ENCODE measurements around the gene CABS1. TPM values are rescaled to one million over a fixed set of nuclear protein-coding genes. Genes with fewer than 3 reads are reported as not detected.

CABS1 gene
- total and polyA plus RNA-seq, 2 donors (not counting 3 experiments of a cell fraction or from before 2014, with no cell fraction given) = not detected

DNA sequence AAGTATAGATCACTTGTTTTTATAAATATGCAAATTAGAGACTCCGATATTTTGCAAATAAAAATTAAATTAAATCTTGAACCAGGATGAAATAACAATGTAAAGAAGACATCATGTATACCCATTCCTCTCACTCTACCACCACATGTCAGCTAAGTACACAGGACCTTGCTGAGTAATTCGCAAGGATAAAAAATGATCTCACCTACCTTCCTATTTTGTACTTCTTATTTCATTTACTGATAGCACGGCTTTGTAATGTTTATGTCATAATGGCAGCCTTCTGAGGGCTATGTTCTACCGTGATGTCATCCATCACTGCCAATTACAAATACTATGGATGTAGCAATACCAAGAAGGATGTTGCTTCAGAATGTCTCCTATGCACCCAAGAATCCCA, 37.2 kb downstream of the CABS1 start:
- TF ChIP-seq POLR2AphosphoS5 (IDR thresholded peaks at IDR 0.05; ENCODE audit: insufficient read depth, low read depth, low read length) (no peak), EZH2 (IDR thresholded peaks at IDR 0.05; ENCODE audit: borderline replicate concordance, low read depth, low read length, severe bottlenecking) (no peak), MAX (IDR thresholded peaks at IDR 0.05; ENCODE audit: insufficient read depth, insufficient read length) (no peak), JUN (IDR thresholded peaks at IDR 0.05; ENCODE audit: borderline replicate concordance, insufficient read depth, insufficient read length, low read depth) (no peak), POLR2A (IDR thresholded peaks at IDR 0.05; ENCODE audit: low read depth, low read length) (no peak), GATA2 (IDR thresholded peaks at IDR 0.05; ENCODE audit: insufficient read depth, insufficient read length, low read depth, low read length) (no peak), FOS (IDR thresholded peaks at IDR 0.05; ENCODE audit: borderline replicate concordance, insufficient read depth, low read length) (no peak), MYC (IDR thresholded peaks at IDR 0.05; ENCODE audit: low read depth, low read length) (no peak)
- TF ChIP-seq, protein P1, sequence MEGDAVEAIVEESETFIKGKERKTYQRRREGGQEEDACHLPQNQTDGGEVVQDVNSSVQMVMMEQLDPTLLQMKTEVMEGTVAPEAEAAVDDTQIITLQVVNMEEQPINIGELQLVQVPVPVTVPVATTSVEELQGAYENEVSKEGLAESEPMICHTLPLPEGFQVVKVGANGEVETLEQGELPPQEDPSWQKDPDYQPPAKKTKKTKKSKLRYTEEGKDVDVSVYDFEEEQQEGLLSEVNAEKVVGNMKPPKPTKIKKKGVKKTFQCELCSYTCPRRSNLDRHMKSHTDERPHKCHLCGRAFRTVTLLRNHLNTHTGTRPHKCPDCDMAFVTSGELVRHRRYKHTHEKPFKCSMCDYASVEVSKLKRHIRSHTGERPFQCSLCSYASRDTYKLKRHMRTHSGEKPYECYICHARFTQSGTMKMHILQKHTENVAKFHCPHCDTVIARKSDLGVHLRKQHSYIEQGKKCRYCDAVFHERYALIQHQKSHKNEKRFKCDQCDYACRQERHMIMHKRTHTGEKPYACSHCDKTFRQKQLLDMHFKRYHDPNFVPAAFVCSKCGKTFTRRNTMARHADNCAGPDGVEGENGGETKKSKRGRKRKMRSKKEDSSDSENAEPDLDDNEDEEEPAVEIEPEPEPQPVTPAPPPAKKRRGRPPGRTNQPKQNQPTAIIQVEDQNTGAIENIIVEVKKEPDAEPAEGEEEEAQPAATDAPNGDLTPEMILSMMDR (IDR thresholded peaks at IDR 0.05; ENCODE audit: extremely low read depth in 1 of 2, insufficient read depth in 1 of 2, low read depth in 1 of 2, low read length in 2 of 2) = no peak
- dilution Hi-C loops (cut with MboI; ENCODE audit: extremely low pct_ligation_motif_present, low sequenced_read_pairs) = no loop called here
- no peak overlapping the region for H2AFZ ChIP-seq (ENCODE audit: low read depth, low read length)
- H3K36me3 ChIP-seq (ENCODE audit: control insufficient read depth in 2 of 2, extremely low read depth in 1 of 2, insufficient read depth in 2 of 2, low read length in 2 of 2) = no peaks in the 10 kb centered on the region
- no peaks in the 10 kb centered on the region for H3K27me3 ChIP-seq (ENCODE audit: control insufficient read depth in 2 of 2, insufficient read depth in 2 of 2, low read length in 2 of 2)
- no peaks in the 10 kb centered on the region for H3K4me1 ChIP-seq (ENCODE audit: control insufficient read depth, extremely low read depth, insufficient read depth, low read length)
- H3K4me3 ChIP-seq (replicated peaks in 1 of 3; ENCODE audit: insufficient read depth in 1 of 3, low read depth in 1 of 3, low read length in 3 of 3) = no peak overlapping the region
- no peak overlapping the region for H3K27ac ChIP-seq (ENCODE audit: insufficient read depth, low read depth, low read length)
- H3K79me2 ChIP-seq (ENCODE audit: control insufficient read depth, insufficient read depth, low read length) = no peaks in the 10 kb centered on the region
- H3K4me2 ChIP-seq (ENCODE audit: insufficient read depth, low read length) = no peak overlapping the region
- DNase-seq (ENCODE audit: low read depth, low spot score) = no peak
- H4K20me1 ChIP-seq (replicated peaks; ENCODE audit: control insufficient read depth, extremely low read depth, insufficient read depth, low read length) = no peaks in the 10 kb centered on the region
- H3K9ac ChIP-seq (replicated peaks; ENCODE audit: extremely low read depth, insufficient read depth, low read length) = no peak overlapping the region
- intact Hi-C loops (cut with micrococcal nuclease) = no loop called here
- no peak for FAIRE-seq
- BruUV-seq (replicated peaks) = no TSS peak
- ChIA-PET POLR2A (no interaction called here), CTCF (no interaction called here)
- H3K9me3 ChIP-seq (replicated peaks; ENCODE audit: control insufficient read depth, insufficient read depth, low read length) = no peaks in the 10 kb centered on the region
- no peaks in the 10 kb centered on the region for H3K9me1 ChIP-seq (replicated peaks; ENCODE audit: control insufficient read depth, extremely low read depth, insufficient read depth, low read length)
